Gastroesophageal sphincter (tissue), 3 donors: ENCODE data around the gene CEP19.

Experiments used
- CTCF ChIP-seq, 4 experiments: fragments of 200-600 bp in 2 of 4; fragments of 450-650 bp in 2 of 4; sonication (generic) in 1 of 4; IDR thresholded peaks; one replicate each; pipeline ENCODE4 v1.5.1; 2017 to 2019; ENCODE audit warnings: antibody characterized with exemption in 4 of 4, mild to moderate bottlenecking in 2 of 4, moderate library complexity in 2 of 4
- POLR2A ChIP-seq, 2 donors: fragments of 450-650 bp; IDR thresholded peaks; one replicate each; pipeline ENCODE4 v1.6.1; 2017; ENCODE audit warnings: antibody characterized with exemption in 2 of 2, mild to moderate bottlenecking in 2 of 2, moderate library complexity in 1 of 2

GRCh38 chr3:196706327-196706726, 5.7 kb downstream of the CEP19 start:
- TF ChIP-seq POLR2A (IDR thresholded peaks at IDR 0.05) (no peak), CTCF (IDR thresholded peaks at IDR 0.05) (no peak)
